Endothelial cell of umbilical vein (primary cell): ENCODE results near the gene CPB2. TPM values are rescaled to one million over a fixed set of nuclear protein-coding genes. Genes with fewer than 3 reads are reported as not detected.

ENCODE experiments used
- BruUV-seq: library from RNA; stranded (reverse); fragments of 400-500 nt; replicated peaks from 2 replicates; lab custom pipeline; 2021; lab: Mats Ljungman, UMichigan
- CTCF ChIA-PET: fragments of 300-600, 350-600 bp; sonication (Branson Sonifier 250); formaldehyde crosslinking; loops from one replicate; lab custom pipeline; 2021; ENCODE audit warnings: antibody characterized with exemption, inconsistent platforms; lab: Charles Lee
- POLR2A ChIA-PET: fragments of 300-600, 350-600 bp; sonication (Branson Sonifier 250); formaldehyde crosslinking; loops from one replicate; lab custom pipeline; 2021; ENCODE audit warnings: antibody characterized with exemption, inconsistent platforms; lab: Charles Lee
- DNase-seq: peaks from one replicate; pipeline ENCODE4 v3.0.0-alpha.2; 2011; ENCODE audit warnings: low read depth, low spot score
- FAIRE-seq: peaks from 2 replicates; lab custom pipeline; 2011; peaks lifted over from hg19 to GRCh38; lab: Jason Lieb, UNC
- H2AFZ ChIP-seq: 2 replicates; pipeline ENCODE4 v1.6.0; 2012; ENCODE audit warnings: low read depth, low read length, control low read depth, inconsistent platforms
- H3K27ac ChIP-seq: 2 replicates; pipeline ENCODE4 v1.5.1; 2011; ENCODE audit warnings: low read depth, mild to moderate bottlenecking, control low read depth, low read length, moderate library complexity; ENCODE audit not compliant: insufficient read depth
- H3K27me3 ChIP-seq, 2 experiments: 2 replicates each; pipeline versions ENCODE4 v1.6.0 to v1.6.1; 2011; ENCODE audit warnings: low read length in 2 of 2, mixed read lengths in 1 of 2; ENCODE audit not compliant: control insufficient read depth in 2 of 2, insufficient read depth in 2 of 2
- H3K36me3 ChIP-seq, 2 experiments: 2 replicates in 1 of 2; 3 replicates in 1 of 2; pipeline ENCODE4 v1.5.1; 2011; ENCODE audit warnings: low read length in 2 of 2, mild to moderate bottlenecking in 1 of 2, moderate library complexity in 1 of 2; ENCODE audit not compliant: control insufficient read depth in 2 of 2, insufficient read depth in 2 of 2; ENCODE audit errors: extremely low read depth in 1 of 2
- H3K4me1 ChIP-seq: 3 replicates; pipeline ENCODE4 v1.5.1; 2011; ENCODE audit warnings: mild to moderate bottlenecking, low read length; ENCODE audit not compliant: control insufficient read depth, insufficient read depth; ENCODE audit errors: extremely low read depth
- H3K4me2 ChIP-seq: 2 replicates; pipeline ENCODE4 v1.6.1; 2011; ENCODE audit warnings: low read length, control low read depth, mixed read lengths; ENCODE audit not compliant: insufficient read depth
- H3K4me3 ChIP-seq, 3 experiments: fragments of 200-600 bp in 1 of 3; sonication (generic), shearing (Covaris generic) in 1 of 3; replicated peaks in 1 of 3; 2 replicates each; pipeline ENCODE4 v1.5.1; 2011 to 2016; ENCODE audit warnings: control low read depth in 3 of 3, low read length in 3 of 3, mild to moderate bottlenecking in 2 of 3, inconsistent platforms in 1 of 3, low read depth in 1 of 3, moderate library complexity in 1 of 3; ENCODE audit not compliant: insufficient read depth in 1 of 3
- H3K79me2 ChIP-seq: 2 replicates; pipeline ENCODE4 v1.6.0; 2012; ENCODE audit warnings: low read length, inconsistent platforms; ENCODE audit not compliant: control insufficient read depth, insufficient read depth
- H3K9ac ChIP-seq: replicated peaks from 2 replicates; pipeline ENCODE3; 2011; ENCODE audit warnings: low read length, control low read depth; ENCODE audit not compliant: insufficient read depth; ENCODE audit errors: extremely low read depth
- H3K9me1 ChIP-seq: replicated peaks from 3 replicates; pipeline ENCODE4 v1.6.0; 2011; ENCODE audit warnings: mild to moderate bottlenecking, low read length; ENCODE audit not compliant: control insufficient read depth, insufficient read depth; ENCODE audit errors: extremely low read depth
- H3K9me3 ChIP-seq: replicated peaks from 2 replicates; pipeline ENCODE4 v1.5.1; 2012; ENCODE audit warnings: low read length, inconsistent platforms; ENCODE audit not compliant: control insufficient read depth, insufficient read depth
- H4K20me1 ChIP-seq: replicated peaks from 2 replicates; pipeline ENCODE3; 2011; ENCODE audit warnings: mild to moderate bottlenecking, low read length; ENCODE audit not compliant: control insufficient read depth, insufficient read depth; ENCODE audit errors: extremely low read depth
- EZH2 ChIP-seq: IDR thresholded peaks from 2 replicates; pipeline ENCODE4 v1.6.1; 2012; ENCODE audit warnings: borderline replicate concordance, low read depth, mild to moderate bottlenecking, moderate library complexity, low read length, inconsistent platforms; ENCODE audit not compliant: severe bottlenecking
- FOS ChIP-seq: IDR thresholded peaks from 2 replicates; pipeline ENCODE4 v1.6.1; 2011; ENCODE audit warnings: mild to moderate bottlenecking, low read length, moderate library complexity, borderline replicate concordance; ENCODE audit not compliant: insufficient read depth
- GATA2 ChIP-seq: IDR thresholded peaks from 2 replicates; pipeline ENCODE4 v1.7.0; 2011; ENCODE audit warnings: low read depth, mild to moderate bottlenecking, moderate library complexity, mixed read lengths, low read length; ENCODE audit not compliant: insufficient read length, insufficient read depth
- JUN ChIP-seq: IDR thresholded peaks from 2 replicates; pipeline ENCODE4 v1.6.1; 2011; ENCODE audit warnings: borderline replicate concordance, low read depth; ENCODE audit not compliant: insufficient read length, insufficient read depth
- MYC ChIP-seq: IDR thresholded peaks from one replicate; pipeline ENCODE4 v1.6.1; 2011; ENCODE audit warnings: mild to moderate bottlenecking, low read depth, low read length
- POLR2A ChIP-seq: IDR thresholded peaks from 2 replicates; pipeline ENCODE4 v1.6.1; 2012; ENCODE audit warnings: low read depth, mild to moderate bottlenecking, control low read depth, low read length
- POLR2AphosphoS5 ChIP-seq: IDR thresholded peaks from 2 replicates; pipeline ENCODE4 v1.6.1; 2012; ENCODE audit warnings: low read depth, mild to moderate bottlenecking, control low read depth, low read length, moderate library complexity; ENCODE audit not compliant: insufficient read depth
- dilution Hi-C: fragments of 300-500 bp; cut with MboI; formaldehyde crosslinking; loops from one replicate; pipeline ENCODE4 v1.15.0; 2019; ENCODE audit warnings: low sequenced_read_pairs; ENCODE audit not compliant: extremely low pct_ligation_motif_present
- intact Hi-C: fragments of 100-400 bp; cut with micrococcal nuclease; formaldehyde crosslinking; loops from one replicate; pipeline ENCODE4 v1.10.0; 2022
- polyA plus RNA-seq, 4 experiments: library from polyadenylated mRNA; depleted of rRNA in 3 of 4; stranded (reverse) in 3 of 4; unstranded in 1 of 4; fragments of >200 nt; gene quantifications; 2 replicates each; pipeline versions ENCODE4 v1.2.1 to v1.2.3, GENCODE V29; 2011 to 2012; ENCODE audit warnings: missing spikeins in 1 of 4
- total RNA-seq: library from RNA; stranded (reverse); gene quantifications from 2 replicates; pipeline ENCODE4 v1.2.3, GENCODE V29; 2021
- TF ChIP-seq, protein P1 (sequence below), 2 donors: IDR thresholded peaks; 1 replicate in 1 of 2; 2 replicates in 1 of 2; pipeline ENCODE4 v1.5.1; 2011; ENCODE audit warnings: low read length in 2 of 2, mild to moderate bottlenecking in 2 of 2, moderate library complexity in 2 of 2, control low read depth in 1 of 2, inconsistent platforms in 1 of 2, low read depth in 1 of 2; ENCODE audit not compliant: insufficient read depth in 1 of 2; ENCODE audit errors: extremely low read depth in 1 of 2
- TF ChIP-seq, protein P2 (sequence below): IDR thresholded peaks from 2 replicates; pipeline ENCODE4 v1.6.1; 2011; ENCODE audit not compliant: insufficient read depth, insufficient read length

Gene CPB2
- total and polyA plus RNA-seq, 2 donors (not counting 3 experiments of a cell fraction or from before 2014, with no cell fraction given), result not detected

DNA sequence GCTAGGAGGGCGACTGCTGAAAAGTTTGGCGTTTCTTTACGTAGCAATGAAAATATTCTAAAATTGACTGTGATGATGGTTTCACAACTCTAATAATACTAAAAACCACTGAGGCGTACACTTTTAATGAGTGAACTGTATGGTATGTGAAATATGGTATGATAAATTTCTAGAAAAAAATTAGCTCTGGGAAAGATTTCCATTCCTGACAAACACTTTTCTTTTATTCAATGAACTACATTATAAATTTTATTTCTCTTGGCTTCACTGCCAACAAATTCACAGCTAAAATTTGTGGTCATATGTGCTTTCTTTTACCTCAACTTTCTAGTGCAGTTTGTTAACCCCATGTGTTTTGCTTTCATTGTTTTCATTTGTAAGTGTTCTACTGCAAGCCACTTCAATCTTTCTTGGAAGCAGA, 63.4 kb downstream of the CPB2 start:
- ChIA-PET POLR2A (no interaction called here), CTCF (interaction anchor here (1.5 kb wide), 1 partner anchor 17 kb away, joined by 3 read pairs; no protein-coding TSS in a partner anchor)
- TF ChIP-seq MYC (no peak), POLR2A (no peak), FOS (no peak), EZH2 (no peak), JUN (no peak), GATA2 (no peak), POLR2AphosphoS5 (no peak)
- TF ChIP-seq, protein P1, sequence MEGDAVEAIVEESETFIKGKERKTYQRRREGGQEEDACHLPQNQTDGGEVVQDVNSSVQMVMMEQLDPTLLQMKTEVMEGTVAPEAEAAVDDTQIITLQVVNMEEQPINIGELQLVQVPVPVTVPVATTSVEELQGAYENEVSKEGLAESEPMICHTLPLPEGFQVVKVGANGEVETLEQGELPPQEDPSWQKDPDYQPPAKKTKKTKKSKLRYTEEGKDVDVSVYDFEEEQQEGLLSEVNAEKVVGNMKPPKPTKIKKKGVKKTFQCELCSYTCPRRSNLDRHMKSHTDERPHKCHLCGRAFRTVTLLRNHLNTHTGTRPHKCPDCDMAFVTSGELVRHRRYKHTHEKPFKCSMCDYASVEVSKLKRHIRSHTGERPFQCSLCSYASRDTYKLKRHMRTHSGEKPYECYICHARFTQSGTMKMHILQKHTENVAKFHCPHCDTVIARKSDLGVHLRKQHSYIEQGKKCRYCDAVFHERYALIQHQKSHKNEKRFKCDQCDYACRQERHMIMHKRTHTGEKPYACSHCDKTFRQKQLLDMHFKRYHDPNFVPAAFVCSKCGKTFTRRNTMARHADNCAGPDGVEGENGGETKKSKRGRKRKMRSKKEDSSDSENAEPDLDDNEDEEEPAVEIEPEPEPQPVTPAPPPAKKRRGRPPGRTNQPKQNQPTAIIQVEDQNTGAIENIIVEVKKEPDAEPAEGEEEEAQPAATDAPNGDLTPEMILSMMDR (IDR thresholded peaks at IDR 0.05; ENCODE audit: extremely low read depth in 1 of 2, insufficient read depth in 1 of 2, low read depth in 1 of 2, low read length in 2 of 2), result no peak
- TF ChIP-seq, protein P2, sequence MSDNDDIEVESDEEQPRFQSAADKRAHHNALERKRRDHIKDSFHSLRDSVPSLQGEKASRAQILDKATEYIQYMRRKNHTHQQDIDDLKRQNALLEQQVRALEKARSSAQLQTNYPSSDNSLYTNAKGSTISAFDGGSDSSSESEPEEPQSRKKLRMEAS, result no peak
- no peak overlapping the region for H3K4me3 ChIP-seq
- H3K27ac ChIP-seq, result no peak overlapping the region
- no peaks in the 10 kb centered on the region for H3K9me3 ChIP-seq
- intact Hi-C loops (no loop called here), dilution Hi-C loops (no loop called here)
- H2AFZ ChIP-seq, result no peak overlapping the region
- H3K79me2 ChIP-seq, result peaks cover 22% of the 10 kb centered on the region
- FAIRE-seq, result no peak
- no TSS peak for BruUV-seq
- no peaks in the 10 kb centered on the region for H3K4me1 ChIP-seq
- no peak for DNase-seq
- H3K9ac ChIP-seq, result no peak overlapping the region
- H3K36me3 ChIP-seq, result peaks cover 2 to 20% of the 10 kb centered on the region in 2 experiments
- H3K27me3 ChIP-seq, result no peaks in the 10 kb centered on the region
- H3K9me1 ChIP-seq, result no peaks in the 10 kb centered on the region
- H3K4me2 ChIP-seq, result no peak overlapping the region
- H4K20me1 ChIP-seq, result no peaks in the 10 kb centered on the region
